ENCODE results near the gene CCDC169. TPM values are rescaled to one million over a fixed set of nuclear protein-coding genes. Genes with fewer than 3 reads are reported as not detected.

Gene CCDC169
- total RNA-seq, 1 experiment from 2014 or later, result 36.8 TPM

- DNase-seq (ENCODE audit: low spot score), result no peak
- peaks cover 31% of the 10 kb centered on the region for H3K36me3 Mint-ChIP-seq
- POLR2A ChIA-PET, result no interaction called here
- H3K9me3 Mint-ChIP-seq, result no peaks in the 10 kb centered on the region
- ATAC-seq, result 0 out of 2 replicates have a peak, but pooled peaks have one; percentile 57
- CTCF ChIA-PET, result interaction anchor here (0.7 to 2.5 kb wide), 12 partner anchors 23 to 298 kb away, joined by 3 to 43 read pairs (median 4); no protein-coding TSS in a partner anchor
- no peak overlapping the region for H3K27ac Mint-ChIP-seq
- H3K27me3 Mint-ChIP-seq (ENCODE audit: low read depth), result no peaks in the 10 kb centered on the region
- TF ChIP-seq GABPB1 (CRISPR knock-in tag; IDR thresholded peaks at IDR 0.05) (no peak), CTCF (IDR thresholded peaks at IDR 0.05) (peak; percentile 55; the same call in 1 of the 2 replicates)
- H3K4me3 Mint-ChIP-seq, result no peak overlapping the region
- peaks cover 2% of the 10 kb centered on the region for H3K4me1 Mint-ChIP-seq
These were observed 22.2 kb downstream of the CCDC169 start for GRCh38 chr13:36275190-36276002.

- TF ChIP-seq MLX (CRISPR knock-in tag; IDR thresholded peaks at IDR 0.05), result no peak
- no peak for TF ChIP-seq NR1H2 (CRISPR knock-in tag; IDR thresholded peaks at IDR 0.05)
- TF ChIP-seq NR3C1 (CRISPR knock-in tag; conservative IDR thresholded peaks at IDR 0.05; ENCODE audit: low read depth), result no peak
- no peak for TF ChIP-seq ATF1 (CRISPR knock-in tag; IDR thresholded peaks at IDR 0.05)
- TF ChIP-seq MAX (CRISPR knock-in tag; IDR thresholded peaks at IDR 0.05), result no peak
- TF ChIP-seq PREB (CRISPR knock-in tag; IDR thresholded peaks at IDR 0.05; ENCODE audit: borderline replicate concordance), result no peak
- no peak for TF ChIP-seq USF2 (CRISPR knock-in tag; IDR thresholded peaks at IDR 0.05)
- no peak for TF ChIP-seq ZNF232 (CRISPR knock-in tag; IDR thresholded peaks at IDR 0.05)
- no peak for TF ChIP-seq ZBTB21 (CRISPR knock-in tag; IDR thresholded peaks at IDR 0.05; ENCODE audit: borderline replicate concordance)
- TF ChIP-seq IRF1 (CRISPR knock-in tag; IDR thresholded peaks at IDR 0.05), result no peak
- no peak for TF ChIP-seq ZNF396 (CRISPR knock-in tag; IDR thresholded peaks at IDR 0.05; ENCODE audit: borderline replicate concordance)
- TF ChIP-seq ZNF532 (CRISPR knock-in tag; IDR thresholded peaks at IDR 0.05; ENCODE audit: borderline replicate concordance), result no peak
- TF ChIP-seq ATF3 (CRISPR knock-in tag; conservative IDR thresholded peaks at IDR 0.05), result no peak
- no peak for TF ChIP-seq MYBL2 (CRISPR knock-in tag; IDR thresholded peaks at IDR 0.05)
- no peak for TF ChIP-seq TEAD4 (CRISPR knock-in tag; IDR thresholded peaks at IDR 0.05)
- Mint-ChIP-seq H3K27me3 (ENCODE audit: low read depth) (no peaks in the 10 kb centered on the region), H3K36me3 (peaks cover 22% of the 10 kb centered on the region), H3K9me3 (no peaks in the 10 kb centered on the region), H3K4me1 (peaks cover 12% of the 10 kb centered on the region), H3K27ac (no peak overlapping the region), H3K4me3 (no peak overlapping the region)
- ChIA-PET CTCF (interaction anchor here (1.1 to 2.1 kb wide), 2 partner anchors 10 to 188 kb away, joined by 4 to 9 read pairs; no protein-coding TSS in a partner anchor), POLR2A (no interaction called here)
- DNase-seq (ENCODE audit: low spot score), result no peak
- ATAC-seq, result no peak
These were observed 24.2 kb downstream of the CCDC169 start for GRCh38 chr13:36273431-36273830.

Measured in WTC11 (cell line).